Activated CD4-positive, alpha-beta T cell treated with anti-CD3 and anti-CD28 coated beads, Interleukin-2, amount 50 U/mL, for 1 hour (primary cell): Measurements from ENCODE around the gene LDB1.

Experiments
- DNase-seq: peaks from one replicate; pipeline ENCODE4 v3.0.0-alpha.2; 2020

The LDB1 gene

GRCh38 chr10:102120142-102120990 lies at the start of gene LDB1:
TSS of gene LDB1 (minus strand) at chr10:102120368. CDS start at chr10:102120110, 258 bp downstream.
- DNase-seq: peak; percentile 59

- no peak for DNase-seq
Observed at GRCh38 chr10:102167861-102168260, 47.7 kb upstream of the LDB1 start.

GRCh38 chr10:102163342-102163989 lies 43.3 kb upstream of the LDB1 start:
- no peak for DNase-seq

- no peak for DNase-seq
Observed at GRCh38 chr10:102159831-102160230, 39.7 kb upstream of the LDB1 start.

- DNase-seq: no peak
Observed at GRCh38 chr10:102159051-102159597, 39.0 kb upstream of the LDB1 start.

- no peak for DNase-seq
Observed at GRCh38 chr10:102157224-102157623, 37.1 kb upstream of the LDB1 start.

GRCh38 chr10:102154466-102155116 lies 34.4 kb upstream of the LDB1 start:
- no peak for DNase-seq

GRCh38 chr10:102153093-102153620 lies 33.0 kb upstream of the LDB1 start:
- no peak for DNase-seq

GRCh38 chr10:102152545-102152890 lies 32.4 kb upstream of the LDB1 start:
- peak; percentile 21 for DNase-seq

- DNase-seq: peak; percentile 100
Observed at GRCh38 chr10:102151774-102152544, 31.8 kb upstream of the LDB1 start, which contains the start of gene NOLC1. TSS of gene NOLC1 (plus strand) at chr10:102152389. CDS start at chr10:102152411, 22 bp downstream.

GRCh38 chr10:102150970-102151773 lies 31.0 kb upstream of the LDB1 start:
- DNase-seq: no peak

- no peak for DNase-seq
Observed at GRCh38 chr10:102148275-102148674, 28.1 kb upstream of the LDB1 start.

GRCh38 chr10:102147561-102147960 lies 27.4 kb upstream of the LDB1 start:
- no peak for DNase-seq

GRCh38 chr10:102146971-102147428 lies 26.8 kb upstream of the LDB1 start:
- DNase-seq: no peak

GRCh38 chr10:102141583-102142107 lies 21.5 kb upstream of the LDB1 start:
- no peak for DNase-seq

GRCh38 chr10:102140913-102141540 lies 20.9 kb upstream of the LDB1 start:
- DNase-seq: no peak

- DNase-seq: no peak
Observed at GRCh38 chr10:102140218-102140617, 20.1 kb upstream of the LDB1 start.

- no peak for DNase-seq
Observed at GRCh38 chr10:102139281-102140110, 19.3 kb upstream of the LDB1 start.

GRCh38 chr10:102135956-102136526 lies 15.9 kb upstream of the LDB1 start:
- DNase-seq: no peak
